ENCODE results near the gene CELF2. TPM values are rescaled to one million over a fixed set of nuclear protein-coding genes. Genes with fewer than 3 reads are reported as not detected.

The CELF2 gene
- total RNA-seq, 1 experiment from 2014 or later = not detected

- H3K9me3 ChIP-seq (ENCODE audit: low read depth, low read length, poor library complexity, severe bottlenecking) = no peaks in the 10 kb centered on the region
- BruUV-seq (replicated peaks) = no TSS peak
- no peaks in the 10 kb centered on the region for H3K36me3 ChIP-seq (ENCODE audit: insufficient read depth, low read length, poor library complexity, severe bottlenecking)
- H3K27ac ChIP-seq (ENCODE audit: low read depth, low read length, poor library complexity, severe bottlenecking) = no peak overlapping the region
- TF ChIP-seq EZH2 (IDR thresholded peaks at IDR 0.05; ENCODE audit: borderline replicate concordance, low read depth, low read length, poor library complexity, severe bottlenecking) = no peak
- TF ChIP-seq, protein P1, sequence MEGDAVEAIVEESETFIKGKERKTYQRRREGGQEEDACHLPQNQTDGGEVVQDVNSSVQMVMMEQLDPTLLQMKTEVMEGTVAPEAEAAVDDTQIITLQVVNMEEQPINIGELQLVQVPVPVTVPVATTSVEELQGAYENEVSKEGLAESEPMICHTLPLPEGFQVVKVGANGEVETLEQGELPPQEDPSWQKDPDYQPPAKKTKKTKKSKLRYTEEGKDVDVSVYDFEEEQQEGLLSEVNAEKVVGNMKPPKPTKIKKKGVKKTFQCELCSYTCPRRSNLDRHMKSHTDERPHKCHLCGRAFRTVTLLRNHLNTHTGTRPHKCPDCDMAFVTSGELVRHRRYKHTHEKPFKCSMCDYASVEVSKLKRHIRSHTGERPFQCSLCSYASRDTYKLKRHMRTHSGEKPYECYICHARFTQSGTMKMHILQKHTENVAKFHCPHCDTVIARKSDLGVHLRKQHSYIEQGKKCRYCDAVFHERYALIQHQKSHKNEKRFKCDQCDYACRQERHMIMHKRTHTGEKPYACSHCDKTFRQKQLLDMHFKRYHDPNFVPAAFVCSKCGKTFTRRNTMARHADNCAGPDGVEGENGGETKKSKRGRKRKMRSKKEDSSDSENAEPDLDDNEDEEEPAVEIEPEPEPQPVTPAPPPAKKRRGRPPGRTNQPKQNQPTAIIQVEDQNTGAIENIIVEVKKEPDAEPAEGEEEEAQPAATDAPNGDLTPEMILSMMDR (conservative IDR thresholded peaks at IDR 0.05; ENCODE audit: low read depth, low read length) = no peak
- intact Hi-C loops (cut with micrococcal nuclease; ENCODE audit: unreplicated experiment) = no loop called here
- no peak overlapping the region for H3K4me3 ChIP-seq (ENCODE audit: low read depth, low read length, poor library complexity, severe bottlenecking)
- ChIA-PET CTCF (no interaction called here), POLR2A (ENCODE audit: low non-redundant PET) (no interaction called here)
- no peak for DNase-seq (ENCODE audit: low spot score)
- no peaks in the 10 kb centered on the region for H3K4me1 ChIP-seq (ENCODE audit: insufficient read depth, low read length, poor library complexity, severe bottlenecking)
- peaks cover 87% of the 10 kb centered on the region for H3K27me3 ChIP-seq (replicated peaks; ENCODE audit: insufficient read depth, low read depth, low read length, poor library complexity)
Measured at GRCh38 chr10:11154849-11155498, 137.3 kb downstream of the CELF2 start.

GRCh38 chr10:11156480-11156879, 138.8 kb downstream of the CELF2 start:
- TF ChIP-seq EZH2 (IDR thresholded peaks at IDR 0.05; ENCODE audit: borderline replicate concordance, low read depth, low read length, poor library complexity, severe bottlenecking) = no peak
- TF ChIP-seq, protein P1 (conservative IDR thresholded peaks at IDR 0.05; ENCODE audit: low read depth, low read length) = no peak
- no peak for DNase-seq (ENCODE audit: low spot score)
- Histone ChIP-seq H3K27ac (ENCODE audit: low read depth, low read length, poor library complexity, severe bottlenecking) (no peak overlapping the region), H3K4me3 (ENCODE audit: low read depth, low read length, poor library complexity, severe bottlenecking) (no peak overlapping the region), H3K4me1 (ENCODE audit: insufficient read depth, low read length, poor library complexity, severe bottlenecking) (no peaks in the 10 kb centered on the region), H3K36me3 (ENCODE audit: insufficient read depth, low read length, poor library complexity, severe bottlenecking) (no peaks in the 10 kb centered on the region), H3K9me3 (ENCODE audit: low read depth, low read length, poor library complexity, severe bottlenecking) (no peaks in the 10 kb centered on the region), H3K27me3 (replicated peaks; ENCODE audit: insufficient read depth, low read depth, low read length, poor library complexity) (peaks cover 75% of the 10 kb centered on the region)
- no TSS peak for BruUV-seq (replicated peaks)
- POLR2A ChIA-PET (ENCODE audit: low non-redundant PET) = no interaction called here
- intact Hi-C loops (cut with micrococcal nuclease; ENCODE audit: unreplicated experiment) = no loop called here
- CTCF ChIA-PET = no interaction called here

GRCh38 chr10:11157292-11158076, 139.8 kb downstream of the CELF2 start:
- POLR2A ChIA-PET (ENCODE audit: low non-redundant PET) = no interaction called here
- H3K4me1 ChIP-seq (ENCODE audit: insufficient read depth, low read length, poor library complexity, severe bottlenecking) = no peaks in the 10 kb centered on the region
- no TSS peak for BruUV-seq (replicated peaks)
- no peak overlapping the region for H3K27ac ChIP-seq (ENCODE audit: low read depth, low read length, poor library complexity, severe bottlenecking)
- peaks cover 74% of the 10 kb centered on the region for H3K27me3 ChIP-seq (replicated peaks; ENCODE audit: insufficient read depth, low read depth, low read length, poor library complexity)
- CTCF ChIA-PET = no interaction called here
- no peaks in the 10 kb centered on the region for H3K9me3 ChIP-seq (ENCODE audit: low read depth, low read length, poor library complexity, severe bottlenecking)
- no peak for DNase-seq (ENCODE audit: low spot score)
- no peaks in the 10 kb centered on the region for H3K36me3 ChIP-seq (ENCODE audit: insufficient read depth, low read length, poor library complexity, severe bottlenecking)
- H3K4me3 ChIP-seq (ENCODE audit: low read depth, low read length, poor library complexity, severe bottlenecking) = no peak overlapping the region
- intact Hi-C loops (cut with micrococcal nuclease; ENCODE audit: unreplicated experiment) = no loop called here
- no peak for TF ChIP-seq EZH2 (IDR thresholded peaks at IDR 0.05; ENCODE audit: borderline replicate concordance, low read depth, low read length, poor library complexity, severe bottlenecking)
- TF ChIP-seq, protein P1 (conservative IDR thresholded peaks at IDR 0.05; ENCODE audit: low read depth, low read length) = no peak
